Activated CD8-positive, alpha-beta T cell treated with anti-CD3 and anti-CD28 coated beads for 36 hours (primary cell): ENCODE data around the gene ANO8. TPM values are rescaled to one million over a fixed set of nuclear protein-coding genes. Genes with fewer than 3 reads are reported as not detected.

Source experiments
- ATAC-seq: fragments of 200-7000 bp; cut with Tn5 transposase; one replicate; pipeline ENCODE4 v1.10.0; 2021; ENCODE audit warnings: mild to moderate bottlenecking, moderate library complexity
- CTCF ChIA-PET: fragments of 350-600 bp; sonication (Branson Sonifier 250); formaldehyde crosslinking; loops from one replicate; lab custom pipeline; 2021; ENCODE audit warnings: antibody characterized with exemption; lab: Charles Lee
- POLR2A ChIA-PET: fragments of 350-600 bp; sonication (Branson Sonifier 250); formaldehyde crosslinking; loops from one replicate; lab custom pipeline; 2021; ENCODE audit warnings: antibody characterized with exemption; lab: Charles Lee
- DNase-seq: peaks from one replicate; pipeline ENCODE4 v3.0.0-alpha.2; 2020
- H3K27ac Mint-ChIP-seq: one replicate; pipeline ENCODE4 v1.8.0; 2021; ENCODE audit warnings: mild to moderate bottlenecking, mixed read lengths
- H3K27me3 Mint-ChIP-seq: one replicate; pipeline ENCODE4 v1.8.0; 2021; ENCODE audit warnings: mixed read lengths
- H3K36me3 Mint-ChIP-seq: one replicate; pipeline ENCODE4 v1.8.0; 2021; ENCODE audit warnings: low read depth, mixed read lengths
- H3K4me1 Mint-ChIP-seq: one replicate; pipeline ENCODE4 v1.8.0; 2021; ENCODE audit warnings: low read depth, mixed read lengths
- H3K4me3 Mint-ChIP-seq: one replicate; pipeline ENCODE4 v1.8.0; 2021; ENCODE audit warnings: mild to moderate bottlenecking, moderate library complexity, mixed read lengths
- H3K9me3 Mint-ChIP-seq: one replicate; pipeline ENCODE4 v1.8.0; 2021; ENCODE audit warnings: mixed read lengths
- CTCF ChIP-seq: fragments of 200-600 bp; IDR thresholded peaks from one replicate; pipeline ENCODE4 v1.8.0; 2022; ENCODE audit warnings: antibody characterized with exemption, mild to moderate bottlenecking
- intact Hi-C: fragments of 100-400 bp; cut with micrococcal nuclease; formaldehyde crosslinking; loops from one replicate; pipeline ENCODE4 v1.10.0; 2022
- total RNA-seq, 2 experiments: library from RNA; stranded (reverse); gene quantifications; one replicate each; pipeline ENCODE4 v1.2.3, GENCODE V29; 2021

ANO8 gene
- total RNA-seq, 2 experiments from 2014 or later = 5.4 TPM

GRCh38 chr19:17289489-17289888, 45.2 kb downstream of the ANO8 start:
- Mint-ChIP-seq H3K4me1 (peaks cover 3% of the 10 kb centered on the region), H3K36me3 (peaks cover 12% of the 10 kb centered on the region), H3K9me3 (no peaks in the 10 kb centered on the region), H3K4me3 (no peak overlapping the region), H3K27ac (no peak overlapping the region), H3K27me3 (no peaks in the 10 kb centered on the region)
- ChIA-PET POLR2A (interaction anchor here (1.7 kb wide), 1 partner anchor 23 kb away, joined by 4 read pairs; no protein-coding TSS in a partner anchor), CTCF (interaction anchor here (1.6 to 1.7 kb wide), 2 partner anchors 22 to 34 kb away, joined by 3 to 5 read pairs; partner anchors contain the start of gene BABAM1)
- intact Hi-C loops = no loop called here
- peak; percentile 79 for DNase-seq
- peak; percentile 25 for ATAC-seq
- no peak for TF ChIP-seq CTCF

GRCh38 chr19:17286752-17287151, 47.9 kb downstream of the ANO8 start:
- POLR2A ChIA-PET = no interaction called here
- no peak for TF ChIP-seq CTCF
- ATAC-seq (no peak), DNase-seq (no peak)
- intact Hi-C loops = no loop called here
- Mint-ChIP-seq H3K4me3 (no peak overlapping the region), H3K27ac (no peak overlapping the region), H3K9me3 (no peaks in the 10 kb centered on the region), H3K36me3 (peaks cover 24% of the 10 kb centered on the region), H3K27me3 (no peaks in the 10 kb centered on the region), H3K4me1 (peaks cover under 1% of the 10 kb centered on the region)
- CTCF ChIA-PET = interaction anchor here (1.3 kb wide), 1 partner anchor 26 kb away, joined by 8 read pairs; no protein-coding TSS in a partner anchor

GRCh38 chr19:17286263-17286662, 48.4 kb downstream of the ANO8 start:
- no peak for TF ChIP-seq CTCF
- Mint-ChIP-seq H3K4me3 (no peak overlapping the region), H3K27me3 (no peaks in the 10 kb centered on the region), H3K9me3 (no peaks in the 10 kb centered on the region), H3K36me3 (peaks cover 24% of the 10 kb centered on the region), H3K27ac (no peak overlapping the region), H3K4me1 (peaks cover 3% of the 10 kb centered on the region)
- DNase-seq (no peak), ATAC-seq (no peak)
- ChIA-PET CTCF (interaction anchor here (1.3 kb wide), 1 partner anchor 26 kb away, joined by 8 read pairs; no protein-coding TSS in a partner anchor), POLR2A (no interaction called here)
- intact Hi-C loops = no loop called here

GRCh38 chr19:17285415-17286135, 49.1 kb downstream of the ANO8 start:
- H3K9me3 Mint-ChIP-seq = no peaks in the 10 kb centered on the region
- POLR2A ChIA-PET = no interaction called here
- H3K4me3 Mint-ChIP-seq = no peak overlapping the region
- ATAC-seq (no peak), DNase-seq (no peak)
- TF ChIP-seq CTCF = no peak
- CTCF ChIA-PET = interaction anchor here (1.3 kb wide), 1 partner anchor 25 kb away, joined by 8 read pairs; no protein-coding TSS in a partner anchor
- intact Hi-C loops = no loop called here
- H3K4me1 Mint-ChIP-seq = peaks cover 6% of the 10 kb centered on the region
- H3K27ac Mint-ChIP-seq = no peak overlapping the region
- peaks cover 24% of the 10 kb centered on the region for H3K36me3 Mint-ChIP-seq
- H3K27me3 Mint-ChIP-seq = no peaks in the 10 kb centered on the region

GRCh38 chr19:17283504-17283996, 51.1 kb downstream of the ANO8 start:
- ATAC-seq (no peak), DNase-seq (no peak)
- intact Hi-C loops = no loop called here
- H3K27me3 Mint-ChIP-seq = no peaks in the 10 kb centered on the region
- ChIA-PET POLR2A (interaction anchor here (4.9 to 5.6 kb wide), 2 partner anchors 9 to 18 kb away, joined by 36 to 41 read pairs; partner anchors contain the start of genes BABAM1 and USHBP1), CTCF (interaction anchor here (0.7 to 4.2 kb wide), 13 partner anchors 9 to 103 kb away, joined by 3 to 46 read pairs (median 6); partner anchors contain the start of genes ABHD8, BABAM1, MRPL34 and USE1)
- H3K9me3 Mint-ChIP-seq = no peaks in the 10 kb centered on the region
- peak overlapping the region; percentile 86 for H3K4me3 Mint-ChIP-seq
- H3K4me1 Mint-ChIP-seq = peaks cover 6% of the 10 kb centered on the region
- no peak for TF ChIP-seq CTCF
- no peak overlapping the region for H3K27ac Mint-ChIP-seq
- H3K36me3 Mint-ChIP-seq = peaks cover 26% of the 10 kb centered on the region
